Esophagus muscularis mucosa (tissue), 3 donors: Measurements from ENCODE around the gene CAPN9.

Experiments
- CTCF ChIP-seq, 3 experiments: fragments of 200-600 bp in 2 of 3; fragments of 450-650 bp in 1 of 3; sonication (generic) in 2 of 3; IDR thresholded peaks; one replicate each; pipeline ENCODE4 v1.5.1; 2017 to 2019; ENCODE audit warnings: antibody characterized with exemption in 3 of 3, mild to moderate bottlenecking in 2 of 3, moderate library complexity in 1 of 3
- POLR2A ChIP-seq: fragments of 450-650 bp; IDR thresholded peaks from one replicate; pipeline ENCODE4 v1.6.1; 2017; ENCODE audit warnings: antibody characterized with exemption, moderate library complexity, mild to moderate bottlenecking, low read depth
- POLR2AphosphoS5 ChIP-seq, 2 donors: sonication (generic); formaldehyde crosslinking; IDR thresholded peaks; one replicate each; pipeline ENCODE4 v1.6.1; 2017; ENCODE audit warnings: antibody characterized with exemption in 2 of 2

- TF ChIP-seq CTCF (IDR thresholded peaks at IDR 0.05) (no peak), POLR2AphosphoS5 (IDR thresholded peaks at IDR 0.05) (no peak), POLR2A (no peak)
Observed at GRCh38 chr1:230848235-230848634, 101.0 kb downstream of the CAPN9 start.
